WI38 (cell line): ENCODE measurements around the gene ITPKA.

Source experiments
- H3K4me3 ChIP-seq: 2 replicates; pipeline ENCODE4 v1.5.1; 2011; ENCODE audit warnings: low read depth, mild to moderate bottlenecking, control low read depth, low read length
- CTCF ChIP-seq: IDR thresholded peaks from 2 replicates; pipeline ENCODE4 v1.5.1; 2012; ENCODE audit warnings: low read depth, mild to moderate bottlenecking, control low read depth, low read length

ITPKA gene

GRCh38 chr15:41491889-41492288, 1.8 kb upstream of the ITPKA start:
- H3K4me3 ChIP-seq = no peak overlapping the region
- no peak for TF ChIP-seq CTCF

- no peak for TF ChIP-seq CTCF
- H3K4me3 ChIP-seq = peak overlapping the region; percentile 61
Observed at GRCh38 chr15:41492597-41493204, 973 bp upstream of the ITPKA start.

GRCh38 chr15:41493902-41494189, 172 bp downstream of the ITPKA start:
- no peak for TF ChIP-seq CTCF

GRCh38 chr15:41494190-41494921, 682 bp downstream of the ITPKA start:
- H3K4me3 ChIP-seq = peak overlapping the region; percentile 61
- TF ChIP-seq CTCF = no peak

More at GRCh38 chr15:41493902-41494189, 172 bp downstream of the ITPKA start:
- H3K4me3 ChIP-seq = peak overlapping the region; percentile 61

GRCh38 chr15:41494922-41495735, 1.5 kb downstream of the ITPKA start:
- H3K4me3 ChIP-seq = peak overlapping the region; percentile 61
- TF ChIP-seq CTCF = no peak

- TF ChIP-seq CTCF = no peak
- no peak overlapping the region for H3K4me3 ChIP-seq
Observed at GRCh38 chr15:41495736-41496599, 2.3 kb downstream of the ITPKA start.
